ENCODE results near the gene RPS19BP1. TPM values are rescaled to one million over a fixed set of nuclear protein-coding genes. Genes with fewer than 3 reads are reported as not detected.

The RPS19BP1 gene
- polyA plus RNA-seq, 4 donors = 44.8 to 66.4 (median 48.2) TPM

- no peak for DNase-seq (ENCODE audit: low read depth in 4 of 4, low spot score in 3 of 4)
Measured at GRCh38 chr22:39493759-39494158, 38.8 kb downstream of the RPS19BP1 start.

GRCh38 chr22:39492186-39492585, 40.4 kb downstream of the RPS19BP1 start:
- no peak for DNase-seq (ENCODE audit: low read depth in 4 of 4, low spot score in 3 of 4)

GRCh38 chr22:39491696-39492095, 40.9 kb downstream of the RPS19BP1 start:
- DNase-seq (ENCODE audit: low read depth in 4 of 4, low spot score in 3 of 4) = no peak

GRCh38 chr22:39490966-39491680, 41.4 kb downstream of the RPS19BP1 start:
- no peak for DNase-seq (ENCODE audit: low read depth in 4 of 4, low spot score in 3 of 4)

GRCh38 chr22:39490135-39490798, 42.3 kb downstream of the RPS19BP1 start:
- DNase-seq (ENCODE audit: low read depth in 4 of 4, low spot score in 3 of 4) = no peak

GRCh38 chr22:39489094-39490068, 43.2 kb downstream of the RPS19BP1 start:
- no peak for DNase-seq (ENCODE audit: low read depth in 4 of 4, low spot score in 3 of 4)

- DNase-seq (ENCODE audit: low read depth in 4 of 4, low spot score in 3 of 4) = no peak
Measured at GRCh38 chr22:39488563-39489083, 43.9 kb downstream of the RPS19BP1 start.

- DNase-seq (ENCODE audit: low read depth in 4 of 4, low spot score in 3 of 4) = no peak
Measured at GRCh38 chr22:39487826-39488520, 44.6 kb downstream of the RPS19BP1 start.

GRCh38 chr22:39486951-39487825, 45.4 kb downstream of the RPS19BP1 start:
- no peak for DNase-seq (ENCODE audit: low read depth in 4 of 4, low spot score in 3 of 4)

- no peak for DNase-seq (ENCODE audit: low read depth in 4 of 4, low spot score in 3 of 4)
Measured at GRCh38 chr22:39482768-39483167, 49.8 kb downstream of the RPS19BP1 start.

- DNase-seq (ENCODE audit: low read depth in 4 of 4, low spot score in 3 of 4) = no peak
Measured at GRCh38 chr22:39481595-39481994, 51.0 kb downstream of the RPS19BP1 start.

GRCh38 chr22:39481054-39481453, 51.5 kb downstream of the RPS19BP1 start:
- no peak for DNase-seq (ENCODE audit: low read depth in 4 of 4, low spot score in 3 of 4)

GRCh38 chr22:39480557-39480956, 52.0 kb downstream of the RPS19BP1 start:
- DNase-seq (ENCODE audit: low read depth in 4 of 4, low spot score in 3 of 4) = no peak

GRCh38 chr22:39479254-39479653, 53.3 kb downstream of the RPS19BP1 start:
- no peak for DNase-seq (ENCODE audit: low read depth in 4 of 4, low spot score in 3 of 4)

Other genes with a start within 250 kb of the RPS19BP1 start
- 1,000 to 10,000 TPM; 2,866 to 3,497 (median 3,191) TPM for gene RPL3, start 213.1 kb downstream of the RPS19BP1 start, polyA plus RNA-seq (ENCODE audit: insufficient read length in 4 of 4)
- gene SYNGR1, start 182.8 kb downstream of the RPS19BP1 start, polyA plus RNA-seq (ENCODE audit: insufficient read length in 4 of 4) = 10 to 100 TPM; 18.7 to 28.3 (median 21.3) TPM
- gene TAB1, start 133.0 kb downstream of the RPS19BP1 start, polyA plus RNA-seq (ENCODE audit: insufficient read length in 4 of 4) = 10 to 100 TPM; 25.5 to 33.0 (median 26.8) TPM
- gene MGAT3, start 75.7 kb downstream of the RPS19BP1 start, polyA plus RNA-seq (ENCODE audit: insufficient read length in 4 of 4) = 10 to 100 TPM; 20.8 to 27.4 (median 26.1) TPM
- gene MIEF1, start 30.5 kb downstream of the RPS19BP1 start, polyA plus RNA-seq (ENCODE audit: insufficient read length in 4 of 4) = 10 to 100 TPM; 35.5 to 38.2 (median 37.1) TPM
- gene ATF4, start 12.2 kb downstream of the RPS19BP1 start, polyA plus RNA-seq (ENCODE audit: insufficient read length in 4 of 4) = 100 to 1,000 TPM; 289 to 325 (median 312) TPM
- gene CACNA1I, start 38.0 kb upstream of the RPS19BP1 start, polyA plus RNA-seq (ENCODE audit: insufficient read length in 4 of 4) = under 1 TPM; 0.03 to 0.08 (median 0.06) TPM